HL-60/S4 treated with retinoic acid at 250 ng/mL for 4 days and 3 days (cell line): ENCODE measurements around the gene URB1.
"Not testable (repeated sequence)": the region's sequence is repeated elsewhere in the genome, so short reads cannot be mapped to it uniquely, and the experiment has no call there.

Experiments used
- in situ Hi-C: fragments of 300-500 bp; cut with MboI; formaldehyde crosslinking; loops from 2 replicates; pipeline ENCODE4 v1.7.0; 2022; ENCODE audit warnings: low sequenced_read_pairs

URB1 gene, protein sequence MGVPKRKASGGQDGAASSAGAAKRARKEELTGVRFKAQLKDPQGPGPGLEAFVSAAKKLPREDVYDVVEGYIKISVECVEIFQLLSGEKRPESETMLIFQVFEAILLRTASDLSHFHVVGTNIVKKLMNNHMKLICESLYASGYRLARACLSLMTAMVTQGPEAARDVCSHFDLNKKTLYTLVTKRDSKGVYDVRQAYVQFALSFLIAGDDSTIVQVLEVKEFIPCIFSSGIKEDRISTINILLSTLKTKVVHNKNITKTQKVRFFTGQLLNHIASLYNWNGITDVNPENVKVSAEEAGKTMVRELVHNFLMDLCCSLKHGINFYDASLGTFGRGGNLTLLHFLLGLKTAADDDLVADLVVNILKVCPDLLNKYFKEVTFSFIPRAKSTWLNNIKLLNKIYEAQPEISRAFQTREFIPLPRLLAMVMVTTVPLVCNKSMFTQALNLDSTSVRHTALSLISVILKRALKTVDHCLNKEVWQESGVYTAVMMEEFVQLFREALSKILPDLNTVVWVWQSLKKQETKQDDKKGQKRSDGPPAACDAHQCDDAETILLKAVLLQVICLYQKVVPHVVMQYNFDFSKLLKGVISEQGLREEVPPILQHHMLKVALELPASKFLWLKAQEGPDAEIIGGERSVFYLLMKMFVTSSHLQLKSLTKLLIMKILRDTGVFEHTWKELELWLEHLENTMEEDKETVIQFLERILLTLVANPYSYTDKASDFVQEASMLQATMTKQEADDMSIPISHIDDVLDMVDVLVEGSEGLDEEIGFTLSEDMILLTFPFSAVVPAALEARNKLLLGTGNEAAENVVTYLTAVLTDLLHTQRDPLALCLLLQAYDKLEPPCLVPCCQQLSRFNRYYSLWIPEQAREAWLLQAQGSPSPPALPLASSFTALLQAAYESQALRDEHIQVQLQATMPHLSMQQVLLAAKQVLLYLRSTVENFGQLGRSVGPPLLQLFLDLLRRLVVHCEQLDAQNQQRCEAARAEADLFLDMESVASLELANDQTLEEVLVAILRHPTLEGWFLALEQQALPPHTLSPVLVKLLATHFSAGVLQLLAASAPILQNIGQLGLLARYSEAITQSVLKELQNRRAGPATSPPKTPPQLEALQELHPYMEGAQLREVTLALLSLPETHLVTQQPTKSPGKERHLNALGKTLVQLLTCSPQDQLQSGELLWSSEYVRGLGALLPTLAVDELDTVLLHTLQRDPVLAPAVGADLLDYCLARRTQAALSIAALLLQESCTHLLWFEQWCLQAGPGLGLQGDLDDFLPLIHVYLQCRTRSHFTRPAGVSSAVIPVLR (N-terminal part only)

DNA sequence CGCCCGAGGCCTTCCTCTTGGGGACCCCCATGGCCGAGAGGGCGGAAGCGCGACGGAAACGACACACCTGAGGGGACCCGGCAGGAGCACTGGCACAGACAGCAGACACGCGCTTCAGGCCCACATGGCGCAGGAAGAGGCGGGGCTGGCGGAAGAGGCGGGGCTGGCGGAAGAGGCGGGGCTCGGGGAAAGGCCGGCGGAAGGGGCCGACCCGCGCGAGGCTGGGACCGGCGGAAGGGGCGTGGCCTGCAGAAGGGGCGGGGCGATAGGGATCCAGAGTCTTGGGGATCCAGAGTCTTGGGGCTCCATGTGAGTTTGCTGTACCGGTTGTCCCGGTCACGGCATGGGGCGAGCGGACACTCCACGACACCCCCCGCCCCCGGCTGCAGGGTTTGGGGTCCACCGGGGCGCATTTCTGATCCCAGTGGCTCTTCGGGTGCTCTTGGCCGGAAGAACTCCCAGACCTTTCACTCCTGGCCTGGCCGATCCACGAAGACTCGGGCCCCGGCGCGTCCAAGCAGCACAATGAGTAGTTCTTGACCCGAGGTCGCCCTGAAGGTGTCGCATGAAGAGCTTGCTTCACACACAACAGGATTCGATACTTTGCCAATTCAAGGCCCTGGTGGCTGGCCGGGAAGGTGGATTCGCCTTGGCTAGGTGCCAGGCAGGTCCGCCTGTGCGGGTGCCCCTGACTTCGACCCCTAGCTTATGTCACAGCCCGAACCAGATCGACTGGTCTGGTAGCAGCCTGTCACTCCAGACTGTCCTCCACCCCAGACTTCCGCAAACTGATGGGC lies at the start of gene URB1:
URB1 (minus strand) TSS at position 133 of the 797 bp plus-strand sequence; CDS start at position 31, 102 bp downstream.
- in situ Hi-C loops: no loop called here

DNA sequence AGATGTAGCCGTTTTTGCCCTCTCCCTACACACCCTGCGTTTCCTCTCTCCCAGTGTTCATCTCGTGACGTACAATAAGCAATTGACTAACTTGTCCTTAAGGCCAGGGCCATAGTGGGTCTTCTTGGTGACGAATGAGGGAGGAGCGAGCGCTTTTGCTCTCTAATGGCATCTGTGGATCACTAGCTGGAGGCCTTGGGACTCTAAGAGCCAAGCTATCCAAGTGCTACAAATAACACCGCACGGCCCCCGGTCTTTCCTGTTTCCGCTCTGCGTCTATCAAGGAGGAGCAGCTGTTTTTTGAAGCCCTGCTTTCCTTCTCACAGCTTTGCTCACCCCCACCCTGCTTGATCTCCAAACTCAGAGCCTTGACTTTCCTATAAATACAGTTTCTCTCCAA lies 44.9 kb upstream of the URB1 start:
- in situ Hi-C loops: no loop called here

DNA sequence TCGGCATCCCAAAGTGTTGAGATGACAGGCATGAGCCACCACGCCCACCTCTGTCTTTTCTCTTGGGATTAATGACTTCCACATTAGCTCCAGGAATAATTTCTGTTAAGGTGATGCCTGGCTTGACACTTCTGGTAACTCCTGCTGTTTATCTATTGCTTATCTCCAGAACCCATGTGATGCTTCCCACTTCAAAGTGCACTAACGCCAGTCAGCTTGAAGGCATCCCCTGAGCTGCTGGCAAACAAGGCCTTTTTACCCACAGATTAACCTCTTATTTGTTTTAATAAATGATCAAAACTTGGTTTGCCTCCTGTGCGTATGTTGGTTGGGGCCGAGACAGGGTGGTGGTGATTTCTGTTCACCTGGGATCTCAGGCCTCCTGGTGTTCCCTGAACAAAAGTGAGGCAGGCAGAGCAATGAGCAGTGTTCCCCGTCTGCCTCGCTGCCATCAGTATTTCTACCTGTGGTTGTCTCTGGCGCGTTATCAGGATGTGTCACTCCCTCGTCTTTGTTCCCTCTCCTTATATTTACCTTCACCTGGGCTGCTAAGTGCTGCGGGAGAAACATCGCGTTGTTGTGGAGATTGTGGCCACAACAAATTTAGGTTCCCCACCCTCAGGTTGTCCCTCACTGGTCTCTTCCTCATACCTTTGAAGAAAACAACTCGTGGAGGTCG lies 40.3 kb upstream of the URB1 start:
- in situ Hi-C loops: not testable (repeated sequence)

DNA sequence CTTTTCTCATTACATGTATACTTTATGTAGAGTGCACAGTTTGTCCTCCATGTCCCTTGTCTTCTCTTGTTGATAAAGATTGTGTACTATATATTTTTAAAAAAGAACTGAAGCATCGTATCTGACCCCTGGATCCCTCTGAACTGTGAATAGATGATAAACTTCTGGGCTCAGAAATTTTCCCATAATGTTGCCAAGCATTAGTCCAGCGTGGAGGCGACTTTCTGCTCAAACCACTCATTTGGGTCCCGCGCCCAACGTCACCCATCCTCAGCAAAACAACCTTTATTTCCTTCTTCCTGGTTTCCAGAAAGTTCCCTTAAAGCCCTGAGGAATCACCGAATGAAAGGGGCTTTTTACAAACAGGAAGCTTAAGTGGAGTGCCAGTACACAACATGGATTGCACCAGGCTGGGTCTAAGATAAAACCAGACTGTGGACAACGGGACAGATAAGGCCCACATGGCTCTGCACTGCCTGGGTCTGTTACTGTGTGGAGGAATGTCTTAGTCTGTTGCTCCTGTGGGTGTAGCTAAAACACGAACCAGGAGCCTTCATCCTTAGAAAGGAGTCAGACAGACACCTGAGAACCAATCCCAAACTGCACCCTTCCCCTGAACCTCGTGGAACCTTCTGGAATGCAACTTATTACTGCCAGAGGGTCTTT lies 35.3 kb upstream of the URB1 start:
- in situ Hi-C loops: no loop called here

DNA sequence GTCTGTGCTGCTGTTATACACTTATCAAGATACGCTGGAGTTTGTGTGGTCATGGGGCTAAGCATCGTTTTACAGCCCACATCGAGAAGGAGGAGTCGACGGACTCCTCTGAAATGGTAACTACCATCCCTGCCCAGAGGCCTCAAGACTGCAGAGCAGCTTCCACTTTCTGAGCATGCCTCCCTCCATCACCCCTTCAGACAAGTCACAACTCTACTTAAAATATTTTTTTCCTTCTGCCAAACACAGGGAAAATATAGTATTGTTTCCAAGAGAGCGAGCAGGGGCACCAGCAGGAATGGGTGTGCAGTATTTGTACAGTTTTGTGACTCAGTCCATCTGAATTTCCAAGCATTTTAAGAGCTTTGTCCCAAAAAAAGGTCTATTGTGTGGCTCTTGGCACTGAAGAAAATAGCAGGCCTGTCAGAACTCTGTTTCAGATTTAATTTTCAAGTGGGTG lies 33.8 kb upstream of the URB1 start:
- in situ Hi-C loops: no loop called here

DNA sequence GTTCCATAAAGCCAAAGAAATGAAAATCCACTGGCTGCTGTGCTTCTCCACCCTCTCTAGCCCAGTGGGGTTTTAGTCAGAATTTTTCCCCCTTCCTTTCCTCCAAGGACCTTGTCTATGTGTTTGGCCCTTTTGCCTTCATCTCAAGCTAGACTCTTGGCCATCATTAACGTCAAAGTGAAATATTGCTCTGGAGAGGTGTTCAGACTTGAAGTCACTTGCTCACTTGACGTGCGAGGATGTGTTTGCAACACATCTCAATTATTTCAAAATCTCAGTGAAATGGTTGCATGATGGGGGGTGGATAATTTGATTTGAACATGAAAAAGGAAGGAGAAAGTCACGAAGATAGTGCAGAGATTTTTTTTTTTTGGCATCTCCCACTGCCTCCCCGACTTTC lies 33.3 kb upstream of the URB1 start:
- in situ Hi-C loops: no loop called here

DNA sequence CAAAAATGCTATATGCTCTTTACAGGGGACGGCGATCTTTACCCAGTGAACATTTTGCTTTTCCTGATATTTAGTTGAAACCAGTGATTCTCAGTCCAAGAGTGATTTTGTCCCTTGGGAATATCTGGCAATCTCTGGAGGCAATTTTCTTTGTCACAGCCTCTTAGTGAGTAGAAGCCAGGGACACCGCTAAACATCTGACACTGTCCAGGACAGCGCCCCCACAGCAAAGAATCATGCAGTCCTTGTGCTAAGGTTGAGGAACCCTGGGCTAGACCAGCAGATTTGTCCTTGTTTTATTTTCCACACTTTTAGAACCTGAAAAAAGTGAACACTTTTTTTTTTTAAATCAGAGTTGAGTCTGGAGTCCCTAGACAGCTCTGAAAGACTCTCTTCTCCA lies 32.8 kb upstream of the URB1 start:
- in situ Hi-C loops: no loop called here

DNA sequence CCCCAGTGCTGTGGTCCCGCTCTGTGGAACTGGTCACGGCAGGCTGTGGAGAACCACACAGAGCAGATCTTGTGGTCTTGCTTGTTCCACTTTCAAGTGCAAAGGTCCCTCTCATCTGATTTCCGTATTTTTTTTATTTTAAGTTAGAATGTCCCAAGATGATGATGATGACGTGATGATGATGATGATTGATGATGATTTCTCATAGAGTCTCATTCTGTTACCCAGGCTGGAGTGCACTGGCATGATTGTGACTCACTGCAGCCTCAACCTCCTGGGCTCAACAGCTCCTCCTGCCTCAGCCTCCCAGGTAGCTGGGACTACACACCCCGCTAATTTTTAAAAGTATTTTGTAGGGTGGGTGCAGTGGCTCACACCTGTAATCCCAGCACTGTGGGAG lies 31.9 kb upstream of the URB1 start:
- in situ Hi-C loops: no loop called here

DNA sequence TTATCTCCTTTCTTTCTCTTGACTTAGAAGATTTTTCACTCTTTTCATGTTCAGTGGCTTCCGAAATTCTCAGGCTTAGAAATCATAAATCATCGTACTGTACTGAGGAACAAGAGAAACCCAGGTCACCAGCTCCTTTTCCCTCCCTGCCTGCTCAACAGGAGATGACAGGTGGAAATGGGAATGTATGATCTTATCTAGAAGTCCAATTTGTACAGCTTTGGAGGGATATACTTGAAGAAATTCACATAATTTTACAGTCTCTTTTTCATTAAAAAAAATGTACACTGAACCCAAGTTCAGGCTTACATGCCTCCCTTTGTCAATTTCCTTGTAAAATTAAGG lies 31.4 kb upstream of the URB1 start:
- in situ Hi-C loops: no loop called here

DNA sequence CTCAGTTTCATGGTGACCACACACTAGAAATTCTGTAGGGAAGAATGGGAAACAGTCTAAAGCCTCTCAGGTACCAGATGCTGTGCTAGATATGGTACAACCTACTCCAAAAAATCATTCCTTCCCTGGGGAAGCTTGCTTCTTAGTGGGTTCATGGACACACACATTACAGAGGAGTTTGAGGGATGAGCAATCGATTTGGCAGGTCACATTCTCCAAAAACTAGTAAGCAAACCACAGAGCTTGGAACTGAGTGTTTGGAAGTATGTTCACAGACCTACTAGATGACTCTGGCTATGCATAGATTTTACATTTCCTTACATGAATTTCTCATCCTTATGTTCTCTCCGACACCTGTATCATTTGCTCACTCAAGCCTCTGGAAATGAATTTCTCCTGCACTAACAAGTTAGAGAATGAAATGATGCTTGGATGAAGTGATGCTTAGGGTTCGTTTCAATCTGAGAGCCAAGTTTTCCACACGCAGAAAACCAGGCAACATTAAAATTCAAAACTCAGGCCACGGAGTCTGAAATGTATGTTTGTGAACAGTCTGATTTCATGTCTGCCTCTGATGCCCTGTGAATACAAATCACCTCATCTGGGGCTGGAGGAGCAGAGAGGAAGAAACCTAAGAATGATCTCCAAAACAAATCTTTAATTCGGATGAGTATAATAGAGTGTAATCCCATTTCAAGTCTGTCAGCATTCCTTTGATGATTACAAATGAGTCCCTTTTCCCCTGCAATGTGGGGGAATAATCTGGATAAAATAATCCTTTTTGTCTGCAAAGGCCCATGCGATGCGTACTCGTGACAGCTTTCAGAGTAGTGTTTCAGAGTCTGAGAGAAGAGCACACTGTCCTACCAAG lies 30.7 kb upstream of the URB1 start:
- in situ Hi-C loops: no loop called here

DNA sequence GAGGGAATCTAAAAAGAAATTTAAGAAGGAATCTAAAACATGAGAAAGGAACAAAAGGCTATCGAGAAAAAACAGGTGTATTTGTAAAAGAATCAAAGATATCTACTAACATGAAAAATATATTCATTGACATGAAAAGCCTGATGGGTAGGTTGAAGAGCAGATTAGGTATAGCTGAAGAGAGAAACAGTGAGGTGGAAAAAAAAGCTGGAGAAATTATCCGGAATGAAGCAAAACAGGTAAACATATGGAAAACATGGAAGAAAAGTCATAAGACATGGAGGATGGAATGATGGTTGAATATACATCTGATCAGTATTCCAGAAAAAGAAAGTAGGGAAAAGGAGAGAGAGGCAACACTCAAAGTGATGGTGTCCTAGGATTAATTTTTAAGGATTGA lies 29.3 kb upstream of the URB1 start:
- in situ Hi-C loops: no loop called here

DNA sequence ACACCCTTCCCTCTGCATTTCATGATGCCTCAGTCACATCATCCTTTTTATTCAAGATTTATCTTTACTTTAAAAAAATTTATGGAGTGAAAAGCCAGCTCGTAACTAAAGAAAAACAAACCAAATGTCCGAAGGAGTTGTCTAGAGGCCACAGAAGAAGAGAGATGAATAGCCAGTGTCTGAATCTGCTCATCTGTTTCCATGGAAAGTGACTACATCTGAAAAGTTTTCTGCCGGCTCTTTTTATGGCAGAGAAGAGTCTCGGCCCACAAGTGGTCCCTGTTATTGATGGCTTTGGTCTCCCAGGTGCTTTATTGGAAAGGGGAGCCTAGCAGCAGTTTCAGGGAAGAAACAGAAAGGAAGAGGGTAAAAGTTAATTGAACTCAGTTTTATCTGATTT lies 25.3 kb upstream of the URB1 start:
- in situ Hi-C loops: no loop called here

DNA sequence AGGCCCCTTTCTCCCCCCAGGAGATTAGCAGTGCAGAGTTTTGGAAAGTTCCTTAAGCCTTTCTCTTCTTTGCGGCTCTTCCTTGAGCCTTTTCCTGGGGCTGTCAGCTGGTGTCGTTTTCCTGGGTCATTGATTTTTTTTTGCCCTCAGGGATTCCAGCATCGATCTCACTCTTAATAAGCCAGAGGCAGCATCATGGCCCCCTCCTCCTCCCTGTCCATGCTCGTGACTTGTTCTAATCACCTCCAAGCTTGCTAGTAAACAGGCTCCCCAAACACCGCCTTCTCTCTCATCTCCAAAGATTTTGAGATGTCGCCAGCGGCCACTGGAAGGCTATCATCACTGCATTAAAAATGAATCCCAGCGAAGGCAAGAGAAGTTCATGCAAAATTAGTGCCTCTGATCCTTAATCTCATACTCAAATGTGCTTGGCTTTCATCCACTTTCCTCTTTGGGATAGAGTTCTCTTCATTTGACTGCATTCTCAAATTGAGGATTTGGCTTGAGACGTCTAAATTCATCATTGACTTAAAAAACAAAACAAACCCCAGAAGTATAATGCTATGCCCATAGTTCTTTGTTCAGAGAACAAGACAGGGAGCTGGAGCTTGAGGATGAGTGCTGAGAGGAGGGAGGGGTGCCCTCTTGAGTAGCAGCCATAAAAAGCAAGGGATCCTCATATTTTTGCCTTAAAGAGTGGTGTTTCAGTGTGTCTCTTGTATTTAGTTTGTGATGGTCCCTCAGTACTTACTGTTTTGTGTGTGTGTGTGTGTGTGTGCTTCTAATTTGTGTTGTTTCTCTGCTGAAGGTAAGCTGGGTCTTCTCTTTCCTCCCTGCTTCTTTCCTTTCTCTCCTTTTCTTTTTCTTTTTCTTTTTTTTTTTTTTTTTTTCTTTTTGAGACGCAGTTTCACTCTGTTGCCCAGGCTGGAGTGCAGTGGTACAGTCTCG lies 22.9 kb upstream of the URB1 start:
- in situ Hi-C loops: no loop called here

DNA sequence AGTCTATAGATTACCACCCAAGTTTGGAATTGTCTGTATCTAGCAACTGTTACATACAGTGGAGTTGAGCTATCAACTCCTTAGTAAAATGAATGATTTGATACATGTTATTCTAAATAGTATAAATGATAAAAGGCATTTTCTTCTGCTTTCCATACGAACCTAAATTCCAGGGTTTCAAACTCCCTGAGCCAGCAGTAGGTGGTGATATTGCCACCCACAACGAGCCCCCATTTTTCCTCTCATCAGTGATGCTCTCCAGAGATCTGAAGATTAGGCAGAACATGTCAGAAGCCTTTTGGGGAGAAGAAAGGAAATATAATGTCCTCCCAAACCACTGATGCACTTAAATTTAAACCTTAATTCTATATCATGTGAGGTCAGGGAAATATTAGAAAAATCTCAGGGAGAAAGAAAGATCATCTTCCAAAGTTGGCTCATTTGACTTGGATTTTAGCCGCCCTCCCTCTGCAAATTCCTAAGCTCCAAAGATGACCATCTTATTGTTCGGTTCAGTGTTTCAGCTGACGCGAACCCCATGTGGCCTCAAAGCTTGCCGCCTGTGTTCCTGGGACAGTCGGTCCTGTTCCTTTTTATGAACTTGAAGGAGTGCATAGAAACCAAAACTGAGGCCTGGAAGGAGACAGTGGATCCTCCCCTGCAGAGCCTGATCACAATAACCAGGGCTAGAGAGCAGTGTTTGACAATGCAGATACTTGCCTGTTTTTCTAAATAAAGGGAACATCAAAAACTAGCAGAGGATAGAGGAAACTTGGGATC lies 22.0 kb upstream of the URB1 start:
- in situ Hi-C loops: no loop called here

DNA sequence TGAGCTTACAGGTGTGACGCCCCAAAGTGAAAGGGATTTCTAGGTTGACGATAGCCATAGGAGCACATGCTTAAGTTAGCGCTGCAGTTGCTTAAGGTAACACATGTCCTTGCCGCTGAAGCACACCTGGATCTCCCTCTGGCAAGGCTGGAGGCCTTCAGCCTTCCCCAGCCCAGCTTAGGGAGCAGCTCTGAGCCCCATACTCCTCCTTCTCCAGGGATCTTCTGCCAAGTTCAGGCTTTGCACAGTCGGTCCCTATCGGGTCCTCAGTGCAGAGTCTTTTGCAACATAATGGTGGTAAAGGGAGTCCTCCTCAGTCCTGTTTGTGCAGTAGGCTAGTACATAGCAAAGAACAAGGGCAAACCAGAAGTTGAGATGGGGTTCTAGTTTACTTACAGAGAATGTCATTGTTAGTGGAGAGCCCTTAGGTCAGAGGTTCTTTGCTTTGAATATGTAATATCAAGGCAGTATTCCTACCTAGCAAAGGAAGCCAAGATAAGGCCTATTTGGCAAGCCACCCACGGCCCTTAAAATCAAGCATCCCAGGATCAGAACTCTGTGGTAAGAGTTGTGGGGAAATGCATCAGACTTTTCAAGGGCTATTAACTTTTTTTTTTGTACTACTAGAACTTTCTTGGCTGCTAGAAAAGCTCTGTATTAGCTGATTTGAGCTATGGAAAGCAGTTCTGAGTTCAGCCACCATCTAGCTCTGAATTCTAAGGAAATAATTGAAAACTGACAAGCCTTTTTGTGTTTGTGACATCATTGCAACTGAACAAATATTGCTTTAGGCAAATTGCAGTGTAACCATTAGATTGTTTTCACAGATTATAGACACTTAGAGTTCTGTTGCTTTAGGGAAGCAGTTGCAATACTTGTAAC lies 21.1 kb upstream of the URB1 start:
- in situ Hi-C loops: no loop called here
